T-helper 22 cell (primary cell): ENCODE measurements around the gene GRK2.
"Not testable (repeated sequence)": the region's sequence is repeated elsewhere in the genome, so short reads cannot be mapped to it uniquely, and the experiment has no call there.

Experiments used
- DNase-seq: peaks from one replicate; pipeline ENCODE4 v3.0.0-alpha.2; 2020; ENCODE audit warnings: low read depth

Gene GRK2

DNA sequence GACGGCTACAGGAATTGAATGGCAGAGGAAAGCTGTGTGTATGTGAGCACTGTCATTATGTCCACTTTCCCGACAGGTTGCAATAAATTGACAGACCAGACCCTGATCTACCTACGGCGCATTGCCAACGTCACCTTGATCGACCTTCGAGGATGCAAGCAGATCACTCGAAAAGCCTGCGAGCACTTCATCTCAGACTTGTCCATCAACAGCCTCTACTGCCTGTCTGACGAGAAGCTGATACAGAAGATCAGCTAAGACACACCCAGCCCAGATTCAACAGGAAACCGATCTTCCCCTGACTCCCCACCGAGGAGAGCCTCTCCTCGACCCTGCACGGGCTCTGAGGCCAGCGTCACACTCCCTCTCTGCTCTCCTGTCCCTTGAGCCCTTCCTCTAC is 11.5 kb upstream of the GRK2 start:
- DNase-seq: no peak

GRCh38 chr11:67255353-67255752 is 10.9 kb upstream of the GRK2 start:
- DNase-seq: no peak

DNA sequence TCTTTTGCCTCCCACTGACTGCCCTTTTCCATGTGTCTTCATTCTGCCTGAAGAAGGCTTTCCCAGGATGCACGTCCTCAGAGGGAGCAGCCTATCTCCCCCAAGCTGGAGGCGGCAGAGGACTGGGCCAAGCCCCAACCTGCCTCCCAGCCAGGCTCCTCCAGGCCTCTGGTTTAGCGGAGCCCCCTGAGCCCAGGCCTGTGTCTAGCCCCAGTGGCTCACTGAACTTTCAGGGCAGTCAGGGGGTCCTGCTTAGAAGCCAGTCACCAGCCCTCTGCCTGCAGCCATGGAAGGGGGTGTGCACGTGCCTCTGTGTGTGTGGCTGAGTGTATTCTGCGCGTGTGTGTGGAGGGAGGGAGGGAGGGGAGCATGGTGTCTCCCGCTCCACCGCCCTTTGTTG is 10.4 kb upstream of the GRK2 start:
- no peak for DNase-seq

DNA sequence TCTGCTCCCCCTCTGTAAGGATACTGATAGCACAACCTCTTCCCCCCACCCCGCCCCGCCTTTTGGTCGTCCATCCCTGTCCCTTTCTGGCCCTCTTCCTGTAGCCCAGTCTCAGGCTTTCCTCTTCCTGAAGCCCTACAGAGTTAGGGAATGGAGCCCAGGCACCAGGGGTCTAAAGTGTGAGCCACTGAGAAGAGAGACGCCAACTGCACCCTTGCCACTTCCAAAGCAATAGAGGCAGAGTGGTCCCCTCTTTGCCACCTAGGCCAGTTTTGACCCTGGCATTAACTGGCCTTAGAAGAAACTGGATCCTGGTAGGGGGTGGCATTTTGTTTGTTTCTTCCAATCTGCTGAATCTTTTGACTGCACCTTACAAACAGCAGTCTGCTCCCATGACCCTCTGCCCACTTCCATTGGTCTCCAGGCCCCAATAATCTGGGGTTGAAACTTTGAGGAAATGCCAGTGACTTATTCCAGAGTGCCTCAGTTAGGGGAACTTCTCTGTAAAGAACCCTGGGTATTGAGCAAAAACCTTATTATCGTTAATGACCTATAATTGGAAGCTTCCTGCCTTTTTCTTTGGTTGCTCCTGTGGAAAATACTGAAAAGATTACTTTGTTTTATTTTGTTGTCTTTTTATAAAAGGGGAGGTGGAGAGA is 9.7 kb upstream of the GRK2 start:
- no peak for DNase-seq

DNA sequence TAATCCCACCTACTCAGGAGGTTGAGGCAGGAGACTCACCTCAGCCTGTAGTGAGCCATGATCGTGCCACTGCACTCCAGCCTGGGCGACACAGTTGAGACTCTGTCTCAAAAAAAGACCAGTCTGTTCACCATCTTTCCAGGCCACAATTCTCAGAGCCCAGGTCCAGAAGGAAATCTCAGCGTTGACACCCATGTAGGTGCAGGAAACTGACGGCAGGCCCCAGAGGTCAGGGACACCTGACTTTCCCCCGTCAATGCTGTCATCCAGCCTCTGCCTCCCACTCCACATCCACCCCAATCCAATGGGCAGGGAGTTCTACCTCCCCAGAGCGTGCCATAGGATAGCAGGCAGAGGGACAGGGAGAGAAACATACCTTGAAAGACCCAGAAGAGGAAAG is 5.9 kb upstream of the GRK2 start:
- no peak for DNase-seq

- DNase-seq: not testable (repeated sequence)
Observed at GRCh38 chr11:67260885-67261639, 5.2 kb upstream of the GRK2 start.

DNA sequence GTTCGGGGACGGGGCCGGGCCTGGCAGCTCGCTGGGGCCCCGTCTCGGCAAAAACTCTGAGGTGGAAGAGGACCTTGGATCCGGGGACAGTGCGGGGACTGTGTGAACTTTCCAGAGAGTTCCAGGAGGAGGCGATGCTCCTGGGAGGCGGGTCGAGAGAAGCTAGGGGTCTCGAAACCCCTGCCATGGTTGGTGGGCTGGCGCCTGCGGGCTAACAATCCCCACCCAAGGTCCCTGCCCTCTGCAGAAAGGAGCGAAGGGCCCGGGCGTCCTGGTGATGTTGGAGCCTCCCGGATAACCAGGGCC is 4.7 kb upstream of the GRK2 start:
- DNase-seq: no peak

DNA sequence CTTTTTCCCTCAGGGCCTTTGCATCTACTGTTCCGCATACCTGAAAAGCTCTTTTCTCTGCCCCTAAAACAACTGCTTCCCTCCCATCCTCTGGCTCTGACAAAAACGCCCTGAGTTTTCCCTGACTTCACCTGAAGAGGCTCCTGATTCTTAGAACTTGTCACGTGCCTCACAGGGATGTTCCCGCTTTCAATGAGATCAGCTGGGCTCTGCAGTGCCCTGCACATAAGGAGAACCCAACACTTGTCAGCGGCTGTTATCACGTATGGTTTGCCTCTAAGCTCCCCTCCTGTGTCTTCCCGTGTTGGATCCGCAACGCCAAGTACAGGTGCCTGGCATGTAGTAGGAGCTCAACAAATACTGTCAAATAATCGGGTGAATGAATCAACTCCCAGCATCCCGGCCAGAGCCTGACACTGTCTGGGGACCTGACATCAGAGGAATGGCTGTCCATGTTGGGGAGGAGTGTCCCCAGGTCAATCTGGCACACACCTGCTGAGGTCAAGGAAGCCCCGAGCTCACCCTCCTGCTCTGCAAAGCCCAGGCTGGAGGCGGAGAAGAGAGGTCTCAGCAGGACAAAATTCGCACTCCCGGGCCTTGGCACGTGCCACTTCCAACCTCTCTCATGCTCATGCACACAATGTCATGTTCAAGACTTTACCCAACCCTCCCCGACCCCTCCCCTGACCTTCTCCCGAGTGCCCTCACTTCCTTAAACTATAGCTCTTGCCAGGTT is 4.2 kb upstream of the GRK2 start:
- no peak for DNase-seq

DNA sequence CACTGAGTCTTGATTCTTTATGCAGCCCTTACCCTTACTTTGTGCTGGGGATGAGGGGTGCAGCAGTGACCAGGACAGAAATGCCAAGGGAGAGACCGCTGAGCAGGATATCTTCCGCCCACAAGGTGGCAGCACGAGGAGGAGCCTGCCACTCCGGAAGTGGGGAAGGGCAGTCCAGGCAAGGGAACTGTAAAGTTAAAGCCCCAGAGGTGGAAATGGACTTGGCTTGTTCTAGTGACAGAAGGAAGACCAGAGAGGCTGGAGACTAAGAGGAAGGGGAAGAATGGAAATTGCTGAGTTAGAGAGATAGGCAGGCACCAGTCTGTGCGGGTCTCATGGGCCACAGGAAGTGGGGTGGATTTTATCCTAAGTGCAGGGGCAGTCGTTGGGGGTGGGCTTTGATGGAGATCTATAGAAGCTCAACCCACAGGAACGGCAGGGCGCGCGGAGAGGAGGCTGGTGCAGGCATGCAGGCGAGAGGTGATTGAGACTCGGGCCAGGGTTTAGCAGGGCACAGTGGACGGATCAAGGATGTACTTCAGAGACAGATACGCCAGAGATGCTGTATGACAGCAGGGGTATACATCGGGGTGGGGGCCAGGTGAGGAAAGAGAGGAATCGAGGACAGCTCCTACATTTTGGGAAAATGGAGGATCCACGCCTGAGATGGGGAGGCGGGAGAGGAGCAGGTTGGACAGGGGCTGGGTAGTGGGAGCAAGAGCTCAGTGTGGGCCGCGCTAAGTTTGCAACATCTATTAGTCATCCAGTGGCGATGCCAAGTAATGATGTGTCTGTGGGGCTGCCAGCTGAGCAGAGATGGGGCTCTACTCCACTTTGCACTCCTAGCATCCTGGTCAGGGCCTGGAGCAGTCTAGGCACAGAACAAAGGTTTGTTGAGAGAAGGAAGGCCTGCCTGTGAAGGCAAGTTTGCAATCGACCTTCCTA is 3.3 kb upstream of the GRK2 start:
- DNase-seq: no peak

GRCh38 chr11:67264260-67264659 is 2.0 kb upstream of the GRK2 start:
- no peak for DNase-seq

GRCh38 chr11:67264877-67265632 is 1.2 kb upstream of the GRK2 start:
- no peak for DNase-seq

DNA sequence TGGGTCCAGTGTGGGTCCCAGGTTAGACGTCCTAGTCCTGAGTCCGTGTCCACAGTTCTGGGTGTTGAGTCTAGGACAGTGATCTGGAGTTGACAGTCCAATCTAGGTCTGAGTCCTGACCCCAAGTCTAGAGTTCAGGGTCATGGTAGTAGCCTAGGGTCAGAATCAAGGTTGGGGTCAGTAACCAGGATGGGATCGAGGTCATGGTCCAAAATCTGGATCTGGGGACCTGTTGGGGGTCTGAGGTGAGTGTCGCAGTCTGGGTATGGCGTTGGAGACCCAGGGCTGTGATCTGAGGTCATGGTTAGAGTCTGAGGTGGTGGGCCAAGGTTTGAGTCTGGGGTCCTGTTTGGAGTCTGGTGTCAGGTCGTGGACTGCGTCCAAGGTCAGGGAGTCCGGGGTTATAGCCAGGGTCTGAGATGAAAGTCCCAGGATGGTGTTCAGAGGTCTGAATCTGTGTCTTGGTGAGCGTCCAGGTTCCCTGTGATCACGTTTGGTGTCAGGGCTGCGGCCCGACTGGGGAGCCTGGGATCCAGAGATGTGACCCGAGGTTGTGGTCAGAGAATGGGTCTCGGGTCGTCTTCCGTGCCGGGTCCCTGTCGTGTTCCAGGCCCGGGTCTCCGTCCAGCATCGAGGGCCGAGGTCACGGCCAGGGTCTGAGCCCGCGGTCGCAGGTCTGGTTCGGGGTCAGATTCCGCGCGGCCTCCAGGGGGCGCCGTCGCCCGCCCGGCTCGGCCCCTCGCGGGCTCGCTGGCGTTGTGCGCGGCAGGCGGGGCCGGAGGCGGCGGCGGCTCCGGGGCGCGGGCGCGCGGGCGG is 432 bp upstream of the GRK2 start:
- DNase-seq: peak; percentile 58

DNA sequence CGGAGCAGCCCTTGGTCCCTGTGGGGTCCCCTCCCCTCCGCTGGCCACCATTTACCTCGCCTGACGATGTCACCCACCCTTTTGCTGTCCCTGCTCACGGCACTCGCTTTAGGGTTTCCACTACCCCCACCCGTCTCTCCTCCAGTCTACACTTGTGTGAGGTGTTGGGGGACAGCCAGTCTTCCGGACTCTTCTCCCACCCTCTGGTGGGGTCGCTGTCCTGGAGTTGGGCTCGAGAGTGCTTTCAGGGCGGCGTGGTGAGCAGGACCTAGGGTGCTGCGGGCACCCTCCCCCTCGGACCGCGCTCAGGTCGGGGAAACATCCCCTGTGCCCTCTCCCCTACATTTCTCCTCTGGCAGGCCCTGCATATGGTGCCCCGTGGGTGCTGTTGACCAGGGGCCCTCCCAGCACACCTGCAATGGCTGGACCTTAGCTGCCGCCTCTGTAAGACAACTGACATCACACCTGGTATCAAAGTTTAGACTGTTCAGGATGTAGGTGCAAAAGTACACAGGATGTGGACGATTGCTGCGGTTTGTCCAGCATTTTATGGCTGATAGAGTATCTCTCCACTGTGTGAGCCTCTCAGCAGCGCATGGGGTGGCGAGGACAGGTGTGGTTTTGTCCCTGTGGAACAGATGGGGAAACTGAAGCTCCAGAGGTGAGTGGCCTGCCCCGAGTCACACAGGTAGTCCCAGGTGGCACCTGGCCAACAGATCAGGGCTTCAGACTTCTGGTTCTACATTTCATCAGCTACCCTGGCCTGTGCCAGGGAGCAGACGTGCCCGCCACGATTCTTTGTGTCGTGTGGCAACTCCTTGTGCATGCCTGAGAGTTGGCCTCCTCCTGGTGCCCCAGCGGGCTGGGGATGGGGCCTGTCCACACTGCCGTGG is 1.2 kb downstream of the GRK2 start:
- DNase-seq: no peak

- DNase-seq: peak; percentile 57
Observed at GRCh38 chr11:67268081-67268961, 2.0 kb downstream of the GRK2 start.

GRCh38 chr11:67268962-67269268 is 2.6 kb downstream of the GRK2 start:
- no peak for DNase-seq

- no peak for DNase-seq
Observed at GRCh38 chr11:67269401-67270255, 3.4 kb downstream of the GRK2 start.

DNA sequence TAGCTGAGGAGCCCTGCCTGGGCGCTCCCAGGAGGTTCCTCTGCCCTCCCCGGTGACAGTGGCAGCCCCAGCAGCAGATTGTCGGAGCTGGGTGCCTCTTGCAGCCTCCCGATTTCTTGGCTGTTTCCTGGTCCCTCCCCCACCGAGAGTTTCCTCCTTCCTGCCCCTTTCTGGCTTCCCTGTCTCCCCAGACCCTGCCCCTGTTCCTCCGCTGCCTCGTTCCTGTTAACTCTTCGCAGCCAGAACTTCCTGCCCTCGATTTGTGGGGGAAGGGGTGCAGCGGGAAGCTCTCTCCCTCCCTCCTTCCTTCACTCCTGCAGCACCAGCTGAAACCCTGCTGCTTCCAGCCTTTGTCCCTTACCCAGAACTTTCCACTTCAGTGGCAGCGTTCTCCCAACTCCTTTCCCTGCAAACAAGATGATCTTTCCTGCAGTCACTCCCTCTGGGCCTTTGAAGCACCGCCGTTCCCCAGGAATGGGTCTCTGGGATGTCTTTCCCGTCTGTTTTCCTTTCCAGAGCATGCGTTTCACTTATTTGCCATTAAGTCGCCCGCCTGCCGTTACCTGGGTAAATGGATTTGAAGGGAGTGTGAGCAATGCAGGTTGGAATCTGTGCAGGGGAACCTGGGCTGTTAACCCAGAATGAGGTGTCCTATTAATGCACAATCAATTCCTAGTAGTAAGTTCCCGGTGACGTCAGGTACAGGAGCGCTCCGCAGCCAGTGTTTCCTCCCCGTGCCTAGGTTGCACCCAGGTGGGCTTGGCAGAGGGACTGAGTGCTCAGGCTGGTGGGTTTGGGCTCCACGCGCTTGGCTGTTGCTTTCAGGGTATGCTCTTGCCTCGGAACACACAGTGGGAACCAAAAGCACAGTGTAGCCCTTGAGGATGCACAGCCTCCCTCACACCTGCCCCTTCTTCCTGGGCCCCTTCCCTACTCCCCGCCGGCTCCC is 4.3 kb downstream of the GRK2 start:
- DNase-seq: no peak
